ENCODE results near the gene GUCD1.

GUCD1 gene

DNA sequence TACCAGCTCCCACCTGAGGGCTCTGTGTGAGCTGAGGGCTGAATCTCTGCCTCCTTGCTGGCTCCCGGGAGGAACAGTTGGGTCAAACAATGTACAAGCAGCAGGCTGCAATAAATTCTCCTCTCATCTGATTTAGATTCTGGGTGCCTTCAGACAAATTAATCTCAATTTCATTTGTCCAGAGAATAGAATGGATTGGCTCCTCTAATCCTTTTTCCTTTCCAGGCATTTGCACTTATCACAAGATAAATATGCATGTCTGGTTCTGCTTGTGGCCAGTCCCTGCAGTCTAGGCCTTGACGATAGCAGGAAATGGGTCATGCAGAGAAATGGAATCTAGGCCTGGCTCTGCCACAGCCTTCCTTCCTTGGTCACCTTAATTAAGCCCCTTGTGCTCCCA is 31.1 kb downstream of the GUCD1 start:
- DNase-seq: no peak

DNA sequence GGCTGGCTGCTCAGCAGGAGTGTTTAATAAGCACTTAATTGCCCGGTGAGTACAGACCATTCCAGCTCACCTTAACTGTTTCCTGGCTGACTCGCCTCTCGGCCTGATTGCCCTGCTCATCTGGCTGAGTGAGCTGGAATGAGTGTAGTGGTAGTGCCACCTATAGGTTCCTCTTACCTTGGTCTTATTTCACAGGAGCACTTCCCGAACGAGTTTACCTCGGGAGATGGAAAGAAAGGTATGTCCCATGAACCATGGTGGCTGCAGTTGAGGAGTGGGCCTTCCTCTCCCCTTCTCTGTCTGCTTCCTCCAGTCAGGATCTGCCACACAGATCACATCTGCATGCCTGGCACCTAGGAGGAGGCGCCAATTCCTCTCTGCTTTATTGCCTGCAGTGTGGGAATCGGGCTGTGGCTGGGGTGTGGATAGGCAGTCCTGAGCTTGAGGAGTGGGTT is 33.1 kb downstream of the GUCD1 start:
- DNase-seq: peak; percentile 24

DNA sequence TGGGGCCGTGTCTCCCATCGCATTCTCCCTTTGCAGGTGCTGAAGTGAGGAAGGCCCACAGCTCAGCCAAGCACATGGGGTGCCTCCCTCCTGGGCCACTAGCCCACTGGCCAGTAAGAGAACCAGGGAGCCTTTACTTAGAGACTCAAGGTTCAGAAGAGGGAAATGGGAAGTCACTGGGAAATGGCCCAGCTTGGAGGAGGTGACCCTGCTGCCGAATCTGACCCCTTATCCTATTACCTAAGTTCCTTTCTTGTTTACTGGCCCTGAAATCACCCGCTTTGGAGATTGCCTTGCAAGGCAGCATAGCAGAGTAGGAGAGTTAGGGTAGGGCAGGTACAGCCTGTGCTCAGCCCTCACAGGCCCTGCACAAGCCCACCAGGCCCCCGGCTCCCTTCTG is 35.4 kb downstream of the GUCD1 start:
- DNase-seq: no peak

- DNase-seq: no peak
These were observed 36.0 kb downstream of the GUCD1 start for GRCh38 chr22:24518771-24519485.

GRCh38 chr22:24518228-24518627 is 36.7 kb downstream of the GUCD1 start:
- DNase-seq: no peak

GRCh38 chr22:24517446-24517845 is 37.5 kb downstream of the GUCD1 start:
- no peak for DNase-seq

- no peak for DNase-seq
These were observed 38.6 kb downstream of the GUCD1 start for GRCh38 chr22:24516301-24516737.

DNA sequence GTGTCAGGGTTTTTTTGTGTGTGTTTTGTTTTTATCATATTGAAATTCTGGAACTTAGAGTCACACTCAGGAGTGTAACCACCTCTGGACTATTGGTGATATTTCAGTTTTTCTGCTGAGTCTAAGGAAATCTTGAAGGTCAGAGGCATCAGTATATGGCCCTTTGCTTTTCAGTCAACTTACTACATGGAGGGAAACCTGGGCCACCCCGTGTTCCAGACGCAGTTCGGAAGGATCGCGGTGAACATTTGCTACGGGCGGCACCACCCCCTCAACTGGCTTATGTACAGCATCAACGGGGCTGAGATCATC is 40.0 kb downstream of the GUCD1 start:
- DNase-seq: no peak

- DNase-seq: no peak
These were observed 40.5 kb downstream of the GUCD1 start for GRCh38 chr22:24514241-24515026.

DNA sequence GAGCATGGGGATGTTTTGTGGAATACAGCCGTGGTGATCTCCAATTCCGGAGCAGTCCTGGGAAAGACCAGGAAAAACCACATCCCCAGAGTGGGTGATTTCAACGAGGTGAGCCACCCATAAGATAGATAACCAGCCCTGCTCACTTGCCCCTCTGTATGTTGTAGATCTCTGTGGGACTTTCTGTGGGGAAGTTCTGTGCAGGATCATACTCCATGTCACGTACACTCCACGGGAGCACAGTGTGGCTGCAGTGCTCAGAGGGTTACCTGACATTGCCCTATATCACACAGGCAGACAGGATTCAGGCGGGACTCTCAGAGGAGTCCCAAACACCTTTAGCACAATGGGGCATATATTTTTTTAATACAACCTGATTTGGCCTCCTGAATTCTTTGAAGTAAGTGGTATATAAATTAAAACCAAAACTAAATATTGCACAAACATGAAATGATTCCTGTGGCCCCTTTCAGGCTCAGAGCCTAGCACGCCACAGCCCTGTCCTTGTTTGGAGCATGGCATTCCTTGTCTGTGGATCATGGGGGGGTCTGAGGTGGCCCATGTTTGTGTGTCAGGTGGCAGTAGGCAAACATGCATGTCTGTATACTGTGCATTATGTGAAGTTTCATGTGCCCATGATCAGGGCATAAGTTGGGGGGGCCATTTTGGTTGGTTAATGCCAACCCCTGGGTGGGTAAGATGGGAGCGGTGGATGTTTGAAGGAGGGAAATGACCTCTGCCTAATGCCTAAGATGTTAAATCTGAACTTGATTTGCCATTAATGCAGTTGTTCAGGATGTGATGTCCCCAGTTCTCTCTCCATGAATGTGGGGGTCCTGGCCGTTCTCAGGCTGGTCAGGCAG is 41.3 kb downstream of the GUCD1 start:
- no peak for DNase-seq

DNA sequence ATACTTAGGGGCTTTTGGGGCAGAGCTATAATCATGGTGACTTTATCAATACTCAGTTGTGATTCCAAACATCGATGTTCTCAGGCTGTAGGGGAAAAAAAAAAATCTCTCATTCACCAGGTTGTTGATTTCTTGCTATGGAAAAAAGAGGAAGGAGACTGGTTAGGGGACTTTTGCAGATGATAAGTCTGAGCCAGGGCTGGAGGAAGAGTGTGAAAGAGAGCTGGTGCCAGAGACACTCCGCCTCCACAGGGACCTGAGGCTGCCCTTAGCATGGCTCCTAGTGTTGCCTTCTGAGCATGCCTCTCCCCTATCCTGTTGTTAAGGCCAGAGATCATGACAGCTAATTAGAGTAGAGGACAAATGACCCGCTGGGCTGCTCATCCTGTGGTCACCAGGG is 42.9 kb downstream of the GUCD1 start:
- DNase-seq: no peak

DNA sequence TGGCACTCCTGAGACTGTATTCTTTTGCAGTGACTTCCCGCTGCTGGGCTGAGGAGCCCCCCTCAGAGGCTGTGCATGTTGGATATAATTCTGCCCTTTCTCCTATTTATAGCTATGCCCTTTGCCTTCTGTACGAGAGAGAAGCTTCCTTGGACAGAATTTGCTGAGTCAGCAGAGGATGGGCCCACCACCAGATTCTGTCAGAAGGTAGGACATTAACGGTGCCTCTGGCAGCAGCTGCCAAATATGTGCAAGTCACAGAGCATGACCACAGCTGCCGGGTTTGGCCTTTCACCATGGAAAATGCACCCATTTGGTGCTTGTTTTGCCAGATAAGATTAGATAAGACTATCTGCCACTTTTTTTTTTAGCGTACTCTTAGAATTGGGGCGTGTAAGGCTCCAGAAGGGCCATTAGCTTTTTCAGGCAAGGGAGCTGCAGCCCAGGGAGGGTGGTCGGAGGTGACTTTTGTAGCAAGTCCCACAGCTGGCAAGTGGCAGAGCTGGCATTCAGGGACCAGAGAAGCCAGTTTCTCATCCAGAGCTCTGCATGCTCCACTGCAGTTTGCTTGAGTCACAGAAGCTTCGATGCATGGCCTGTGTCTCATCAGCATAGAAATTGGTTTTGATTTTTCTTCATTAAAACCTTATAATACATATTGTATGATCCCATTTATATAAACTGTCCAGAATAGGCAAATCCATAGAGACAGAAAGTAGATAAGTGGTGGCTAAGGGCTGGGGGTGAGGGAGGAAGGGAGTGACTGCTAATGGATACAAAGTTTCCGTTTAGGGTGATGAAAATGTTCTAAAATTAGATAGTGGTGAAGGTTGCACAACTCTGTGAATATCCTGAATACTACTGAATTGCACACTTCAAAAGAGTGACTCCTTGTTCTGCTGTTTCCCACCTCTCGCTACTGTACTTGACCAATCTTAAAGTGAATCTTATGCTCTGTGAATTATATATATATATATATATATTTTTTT is 44.0 kb downstream of the GUCD1 start:
- DNase-seq: no peak

GRCh38 chr22:24507716-24508115 is 47.2 kb downstream of the GUCD1 start:
- DNase-seq: no peak

GRCh38 chr22:24506802-24507438 is 48.0 kb downstream of the GUCD1 start:
- DNase-seq: no peak

- DNase-seq: no peak
These were observed 49.8 kb downstream of the GUCD1 start for GRCh38 chr22:24504956-24505736.

DNA sequence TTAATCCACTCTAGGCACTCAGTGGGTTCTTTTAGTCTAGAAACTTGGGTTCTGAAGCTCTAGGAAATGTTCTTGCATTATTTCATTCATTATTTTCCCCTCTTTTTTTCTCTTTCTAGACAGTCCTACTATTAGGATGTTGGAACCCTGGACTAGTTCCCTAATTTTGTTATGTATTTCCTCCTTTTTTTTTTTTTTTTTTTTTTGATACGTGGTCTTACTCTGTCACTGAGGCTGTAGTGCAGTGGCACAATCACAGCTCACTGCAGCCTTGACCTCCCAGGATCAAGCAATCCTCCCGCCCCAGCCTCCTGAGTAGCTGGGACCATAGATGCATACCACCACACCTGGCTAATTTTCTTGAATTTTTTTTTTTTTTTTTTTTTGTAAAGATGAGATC is 50.4 kb downstream of the GUCD1 start:
- no peak for DNase-seq

GRCh38 chr22:24503843-24504338 is 51.0 kb downstream of the GUCD1 start:
- DNase-seq: no peak

- peak; percentile 75 for DNase-seq
These were observed 51.6 kb downstream of the GUCD1 start for GRCh38 chr22:24503137-24503842.

- DNase-seq: no peak
These were observed 52.4 kb downstream of the GUCD1 start for GRCh38 chr22:24502541-24502940.

- DNase-seq: no peak
These were observed 52.9 kb downstream of the GUCD1 start for GRCh38 chr22:24502034-24502433.

Measured in activated CD8-positive, alpha-beta memory T cell treated with anti-CD3 and anti-CD28 coated beads, Interleukin-2, amount 50 U/mL, for 4 hours (primary cell).